ENCODE measurements around the gene PPP4R3A. TPM values are rescaled to one million over a fixed set of nuclear protein-coding genes. Genes with fewer than 3 reads are reported as not detected.

PPP4R3A gene
- total and polyA plus RNA-seq, 2 donors (not counting 3 experiments of a cell fraction or from before 2014, with no cell fraction given): 20.5 to 77.0 TPM

- Histone ChIP-seq H3K79me2 (ENCODE audit: control insufficient read depth, insufficient read depth, low read length) (no peaks in the 10 kb centered on the region), H4K20me1 (replicated peaks; ENCODE audit: control insufficient read depth, extremely low read depth, insufficient read depth, low read length) (no peaks in the 10 kb centered on the region), H2AFZ (ENCODE audit: low read depth, low read length) (no peak overlapping the region), H3K27me3 (ENCODE audit: control insufficient read depth in 2 of 2, insufficient read depth in 2 of 2, low read length in 2 of 2) (no peaks in the 10 kb centered on the region), H3K27ac (ENCODE audit: insufficient read depth, low read depth, low read length) (no peak overlapping the region), H3K9me3 (replicated peaks; ENCODE audit: control insufficient read depth, insufficient read depth, low read length) (no peaks in the 10 kb centered on the region), H3K4me2 (ENCODE audit: insufficient read depth, low read length) (no peak overlapping the region), H3K4me1 (ENCODE audit: control insufficient read depth, extremely low read depth, insufficient read depth, low read length) (no peaks in the 10 kb centered on the region), H3K4me3 (replicated peaks in 1 of 3; ENCODE audit: insufficient read depth in 1 of 3, low read depth in 1 of 3, low read length in 3 of 3) (no peak overlapping the region), H3K9me1 (replicated peaks; ENCODE audit: control insufficient read depth, extremely low read depth, insufficient read depth, low read length) (no peaks in the 10 kb centered on the region), H3K9ac (replicated peaks; ENCODE audit: extremely low read depth, insufficient read depth, low read length) (no peak overlapping the region), H3K36me3 (ENCODE audit: control insufficient read depth in 2 of 2, extremely low read depth in 1 of 2, insufficient read depth in 2 of 2, low read length in 2 of 2) (no peaks in the 10 kb centered on the region)
- no TSS peak for BruUV-seq (replicated peaks)
- no peak for TF ChIP-seq GATA2 (IDR thresholded peaks at IDR 0.05; ENCODE audit: insufficient read depth, insufficient read length, low read depth, low read length)
- no peak for TF ChIP-seq EZH2 (IDR thresholded peaks at IDR 0.05; ENCODE audit: borderline replicate concordance, low read depth, low read length, severe bottlenecking)
- TF ChIP-seq CTCF (IDR thresholded peaks at IDR 0.05; ENCODE audit: extremely low read depth in 1 of 2, insufficient read depth in 1 of 2, low read depth in 1 of 2, low read length in 2 of 2): no peak
- TF ChIP-seq FOS (IDR thresholded peaks at IDR 0.05; ENCODE audit: borderline replicate concordance, insufficient read depth, low read length): no peak
- no peak for TF ChIP-seq POLR2AphosphoS5 (IDR thresholded peaks at IDR 0.05; ENCODE audit: insufficient read depth, low read depth, low read length)
- no peak for TF ChIP-seq JUN (IDR thresholded peaks at IDR 0.05; ENCODE audit: borderline replicate concordance, insufficient read depth, insufficient read length, low read depth)
- POLR2A ChIA-PET: no interaction called here
- no peak for FAIRE-seq
- CTCF ChIA-PET: no interaction called here
- DNase-seq (ENCODE audit: low read depth, low spot score): no peak
- intact Hi-C loops (cut with micrococcal nuclease): no loop called here
- dilution Hi-C loops (cut with MboI; ENCODE audit: extremely low pct_ligation_motif_present, low sequenced_read_pairs): no loop called here
Observed at GRCh38 chr14:91519239-91520036, 9.3 kb upstream of the PPP4R3A start.
